Trophoblast cell (in vitro differentiated cells and primary cell): ENCODE results near the gene HDAC9.

Source experiments
- DNase-seq, 2 donors: peaks; one replicate each; pipeline ENCODE4 v3.0.0-alpha.2; 2016
- H2AFZ ChIP-seq: 2 replicates; pipeline ENCODE4 v1.6.1; 2013; ENCODE audit warnings: low read length, moderate library complexity, mild to moderate bottlenecking; ENCODE audit not compliant: insufficient read depth, poor library complexity
- H2AK5ac ChIP-seq: 2 replicates; pipeline ENCODE4 v1.6.1; 2013; ENCODE audit warnings: mild to moderate bottlenecking, low read length
- H2BK120ac ChIP-seq: 2 replicates; pipeline ENCODE4 v1.6.1; 2013; ENCODE audit warnings: low read length, mild to moderate bottlenecking, moderate library complexity; ENCODE audit not compliant: insufficient read depth, poor library complexity
- H2BK12ac ChIP-seq: 2 replicates; pipeline ENCODE4 v1.6.1; 2013; ENCODE audit warnings: mild to moderate bottlenecking, low read length, moderate library complexity
- H2BK5ac ChIP-seq: 2 replicates; pipeline ENCODE4 v1.6.1; 2013; ENCODE audit warnings: low read length, low read depth, moderate library complexity, mild to moderate bottlenecking; ENCODE audit not compliant: poor library complexity
- H3K14ac ChIP-seq: 2 replicates; pipeline ENCODE4 v1.6.1; 2013; ENCODE audit warnings: mild to moderate bottlenecking, low read length
- H3K18ac ChIP-seq: 2 replicates; pipeline ENCODE4 v1.6.1; 2013; ENCODE audit warnings: mild to moderate bottlenecking, low read length
- H3K23ac ChIP-seq: 2 replicates; pipeline ENCODE4 v1.6.1; 2013; ENCODE audit warnings: low read length
- H3K27ac ChIP-seq: 2 replicates; pipeline ENCODE4 v1.5.1; 2013; ENCODE audit warnings: low read depth, mild to moderate bottlenecking, inconsistent platforms, low read length, moderate library complexity
- H3K27me3 ChIP-seq: 2 replicates; pipeline ENCODE4 v1.6.1; 2013; ENCODE audit warnings: inconsistent platforms, mild to moderate bottlenecking, low read length, moderate library complexity; ENCODE audit not compliant: insufficient read depth
- H3K36me3 ChIP-seq, 2 experiments: 1 replicate in 1 of 2; 2 replicates in 1 of 2; pipeline ENCODE4 v1.6.1; 2013; ENCODE audit warnings: low read length in 2 of 2, mild to moderate bottlenecking in 2 of 2, moderate library complexity in 1 of 2; ENCODE audit not compliant: insufficient read depth in 2 of 2, control insufficient read depth in 1 of 2
- H3K4ac ChIP-seq: 2 replicates; pipeline ENCODE4 v1.6.1; 2013; ENCODE audit warnings: low read depth, mild to moderate bottlenecking, low read length, moderate library complexity
- H3K4me1 ChIP-seq, 2 experiments: 1 replicate in 1 of 2; 2 replicates in 1 of 2; pipeline ENCODE4 v1.6.1; 2013; ENCODE audit warnings: low read length in 2 of 2, mild to moderate bottlenecking in 2 of 2, moderate library complexity in 1 of 2; ENCODE audit not compliant: insufficient read depth in 2 of 2, control insufficient read depth in 1 of 2
- H3K4me2 ChIP-seq: 2 replicates; pipeline ENCODE4 v1.6.1; 2013; ENCODE audit warnings: inconsistent platforms, mild to moderate bottlenecking, low read length, moderate library complexity
- H3K4me3 ChIP-seq: 2 replicates; pipeline ENCODE4 v1.5.1; 2013; ENCODE audit warnings: mild to moderate bottlenecking, low read depth, low read length, inconsistent platforms
- H3K79me1 ChIP-seq: one replicate; pipeline ENCODE4 v1.6.1; 2013; ENCODE audit warnings: low read length
- H3K79me2 ChIP-seq: 2 replicates; pipeline ENCODE4 v1.6.1; 2013; ENCODE audit warnings: low read length, mild to moderate bottlenecking; ENCODE audit not compliant: control insufficient read depth, insufficient read depth, poor library complexity
- H3K9ac ChIP-seq: 2 replicates; pipeline ENCODE4 v1.6.1; 2013; ENCODE audit warnings: mild to moderate bottlenecking, low read length
- H3K9me3 ChIP-seq: 2 replicates; pipeline ENCODE4 v1.6.1; 2013; ENCODE audit warnings: low read depth, mild to moderate bottlenecking, control low read depth, inconsistent platforms, low read length; ENCODE audit not compliant: insufficient read depth
- H4K12ac ChIP-seq: 2 replicates; pipeline ENCODE4 v1.6.1; 2013; ENCODE audit warnings: low read depth, mild to moderate bottlenecking, low read length, moderate library complexity
- H4K8ac ChIP-seq: 2 replicates; pipeline ENCODE4 v1.6.1; 2013; ENCODE audit warnings: low read depth, mild to moderate bottlenecking, low read length, moderate library complexity
- H4K91ac ChIP-seq: one replicate; pipeline ENCODE4 v1.6.1; 2013; ENCODE audit warnings: low read depth, mild to moderate bottlenecking, low read length, moderate library complexity
- WGBS: extraction: QIAGEN DNeasy Blood & Tissue Kit; methylation state at CpG from one replicate; pipeline ENCODE4 v1.1.7; 2013; ENCODE audit warnings: missing lambda C conversion rate; ENCODE audit not compliant: insufficient read length, insufficient coverage; ENCODE audit errors: extremely low coverage; 5-methylcytosine and 5-hydroxymethylcytosine counted together

HDAC9 gene

GRCh38 chr7:18768256-18768655 is 272.7 kb downstream of the HDAC9 start:
- Histone ChIP-seq H3K79me1 (no peaks in the 10 kb centered on the region), H3K27me3 (no peaks in the 10 kb centered on the region), H4K91ac (no peak overlapping the region), H3K4me1 (no peaks in the 10 kb centered on the region), H3K36me3 (no peaks in the 10 kb centered on the region), H3K4me2 (no peak overlapping the region), H3K9me3 (no peaks in the 10 kb centered on the region), H2BK5ac (no peak overlapping the region), H2AFZ (no peak overlapping the region), H4K8ac (no peak overlapping the region), H3K4ac (no peak overlapping the region), H3K9ac (no peak overlapping the region), H3K27ac (no peak overlapping the region), H2BK120ac (no peak overlapping the region), H2AK5ac (no peak overlapping the region), H3K18ac (no peak overlapping the region), H3K79me2 (no peaks in the 10 kb centered on the region), H2BK12ac (no peak overlapping the region), H3K23ac (no peak overlapping the region), H3K4me3 (no peak overlapping the region), H3K14ac (no peak overlapping the region), H4K12ac (no peak overlapping the region)
- no CpG with 5 or more reads among the region's 2 CpGs for WGBS
- no peak for DNase-seq

- H3K4ac ChIP-seq = no peak overlapping the region
- no peak overlapping the region for H4K8ac ChIP-seq
- no peak overlapping the region for H2BK120ac ChIP-seq
- H3K27me3 ChIP-seq = no peaks in the 10 kb centered on the region
- no peaks in the 10 kb centered on the region for H3K79me2 ChIP-seq
- no peaks in the 10 kb centered on the region for H3K79me1 ChIP-seq
- no peak overlapping the region for H2BK5ac ChIP-seq
- no peak for DNase-seq
- no peak overlapping the region for H4K12ac ChIP-seq
- H3K27ac ChIP-seq = no peak overlapping the region
- H3K4me2 ChIP-seq = no peak overlapping the region
- no peak overlapping the region for H2AFZ ChIP-seq
- no peaks in the 10 kb centered on the region for H3K4me1 ChIP-seq
- no peak overlapping the region for H3K14ac ChIP-seq
- no CpG with 5 or more reads among the region's 7 CpGs for WGBS
- no peak overlapping the region for H3K9ac ChIP-seq
- no peak overlapping the region for H3K18ac ChIP-seq
- no peak overlapping the region for H2BK12ac ChIP-seq
- H3K23ac ChIP-seq = no peak overlapping the region
- H2AK5ac ChIP-seq = no peak overlapping the region
- H4K91ac ChIP-seq = no peak overlapping the region
- no peak overlapping the region for H3K4me3 ChIP-seq
- no peaks in the 10 kb centered on the region for H3K36me3 ChIP-seq
- no peaks in the 10 kb centered on the region for H3K9me3 ChIP-seq
Observed at GRCh38 chr7:18770154-18770811, 274.7 kb downstream of the HDAC9 start.

- H2BK120ac ChIP-seq = no peak overlapping the region
Observed at GRCh38 chr7:18770822-18771221, 275.3 kb downstream of the HDAC9 start.

GRCh38 chr7:18771834-18772566 is 276.5 kb downstream of the HDAC9 start:
- WGBS = no CpG with 5 or more reads among the region's 2 CpGs
- H4K12ac ChIP-seq = no peak overlapping the region
- no peak for DNase-seq

More at GRCh38 chr7:18770822-18771221, 275.3 kb downstream of the HDAC9 start:
- Histone ChIP-seq H2AK5ac (no peak overlapping the region), H2AFZ (no peak overlapping the region), H2BK5ac (no peak overlapping the region), H4K91ac (no peak overlapping the region), H3K27me3 (no peaks in the 10 kb centered on the region), H3K36me3 (no peaks in the 10 kb centered on the region), H3K79me1 (no peaks in the 10 kb centered on the region), H3K27ac (no peak overlapping the region), H4K12ac (no peak overlapping the region), H3K18ac (no peak overlapping the region), H3K14ac (no peak overlapping the region), H3K23ac (no peak overlapping the region), H2BK12ac (no peak overlapping the region), H3K9ac (no peak overlapping the region), H3K9me3 (no peaks in the 10 kb centered on the region), H3K4me3 (no peak overlapping the region), H3K4me1 (no peaks in the 10 kb centered on the region), H3K4me2 (no peak overlapping the region), H3K4ac (no peak overlapping the region), H4K8ac (no peak overlapping the region), H3K79me2 (no peaks in the 10 kb centered on the region)
- WGBS = no CpG with 5 or more reads among the region's 3 CpGs
- DNase-seq = no peak

More at GRCh38 chr7:18771834-18772566, 276.5 kb downstream of the HDAC9 start:
- H4K8ac ChIP-seq = no peak overlapping the region
- no peak overlapping the region for H3K23ac ChIP-seq
- H3K9me3 ChIP-seq = no peaks in the 10 kb centered on the region
- no peaks in the 10 kb centered on the region for H3K4me1 ChIP-seq
- no peak overlapping the region for H3K4me3 ChIP-seq
- H4K91ac ChIP-seq = no peak overlapping the region
- no peaks in the 10 kb centered on the region for H3K79me2 ChIP-seq
- H3K27ac ChIP-seq = no peak overlapping the region
- no peak overlapping the region for H3K4ac ChIP-seq
- no peaks in the 10 kb centered on the region for H3K79me1 ChIP-seq
- no peak overlapping the region for H3K9ac ChIP-seq
- H3K27me3 ChIP-seq = no peaks in the 10 kb centered on the region
- no peak overlapping the region for H2BK5ac ChIP-seq
- H2BK12ac ChIP-seq = no peak overlapping the region
- H3K14ac ChIP-seq = no peak overlapping the region
- H3K36me3 ChIP-seq = no peaks in the 10 kb centered on the region
- H2AK5ac ChIP-seq = no peak overlapping the region
- no peak overlapping the region for H3K18ac ChIP-seq
- no peak overlapping the region for H3K4me2 ChIP-seq
- no peak overlapping the region for H2AFZ ChIP-seq
- H2BK120ac ChIP-seq = no peak overlapping the region
